Duodenal mucosa (tissue), 2 donors: ENCODE measurements around the gene HGS.
"Not testable (repeated sequence)": the region's sequence is repeated elsewhere in the genome, so short reads cannot be mapped to it uniquely, and the experiment has no call there.

ENCODE experiments used
- H3K27ac ChIP-seq: one replicate; pipeline ENCODE4 v1.7.0; 2013; ENCODE audit warnings: low read depth, low read length
- H3K27me3 ChIP-seq, 2 donors: one replicate each; pipeline ENCODE4 v1.7.0; 2013; ENCODE audit warnings: low read length in 2 of 2, control low read depth in 1 of 2; ENCODE audit not compliant: insufficient read depth in 2 of 2, control insufficient read depth in 1 of 2
- H3K36me3 ChIP-seq, 2 donors: one replicate each; pipeline ENCODE4 v1.7.0; 2013; ENCODE audit warnings: low read length in 2 of 2, control low read depth in 1 of 2; ENCODE audit not compliant: insufficient read depth in 2 of 2, control insufficient read depth in 1 of 2
- H3K4me1 ChIP-seq, 2 donors: one replicate each; pipeline ENCODE4 v1.7.0; 2013; ENCODE audit warnings: low read length in 2 of 2, control low read depth in 1 of 2; ENCODE audit not compliant: insufficient read depth in 2 of 2, control insufficient read depth in 1 of 2
- H3K4me3 ChIP-seq, 2 donors: one replicate each; pipeline ENCODE4 v1.7.0; 2013; ENCODE audit warnings: low read length in 2 of 2, low read depth in 1 of 2
- H3K9ac ChIP-seq, 2 donors: one replicate each; pipeline ENCODE4 v1.7.0; 2013; ENCODE audit warnings: low read length in 2 of 2, low read depth in 1 of 2
- H3K9me3 ChIP-seq, 2 donors: one replicate each; pipeline ENCODE4 v1.7.0; 2013; ENCODE audit warnings: low read length in 2 of 2, control low read depth in 1 of 2; ENCODE audit not compliant: control insufficient read depth in 1 of 2

Gene HGS

DNA sequence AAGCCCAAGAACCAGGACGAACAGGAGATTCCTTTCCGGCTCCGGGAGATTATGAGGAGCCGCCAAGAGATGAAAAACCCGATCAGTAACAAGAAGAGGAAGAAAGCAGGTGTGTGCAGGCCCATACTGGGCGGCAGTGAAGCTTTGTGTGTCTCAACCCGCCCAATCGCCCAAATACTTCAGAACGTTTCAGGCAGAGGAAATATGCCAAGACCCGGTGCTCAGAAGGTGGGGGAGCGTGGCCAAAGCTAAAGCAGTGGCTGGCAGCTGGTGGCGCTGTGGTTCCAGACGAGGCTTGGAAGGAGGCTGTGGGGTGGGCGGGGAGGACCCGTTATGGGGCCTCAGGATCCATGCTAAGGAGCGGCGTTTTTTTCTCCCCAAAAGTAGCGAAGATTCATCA, 16.1 kb upstream of the HGS start:
- Histone ChIP-seq H3K27me3 (no peaks in the 10 kb centered on the region), H3K36me3 (peaks cover 12 to 48% of the 10 kb centered on the region in 2 donors), H3K4me1 (peaks cover 14 to 16% of the 10 kb centered on the region in 2 donors), H3K27ac (no peak overlapping the region), H3K9me3 (no peaks in the 10 kb centered on the region), H3K9ac (peak overlapping the region in 1 of 2 donors; percentile 7), H3K4me3 (no peak overlapping the region)

DNA sequence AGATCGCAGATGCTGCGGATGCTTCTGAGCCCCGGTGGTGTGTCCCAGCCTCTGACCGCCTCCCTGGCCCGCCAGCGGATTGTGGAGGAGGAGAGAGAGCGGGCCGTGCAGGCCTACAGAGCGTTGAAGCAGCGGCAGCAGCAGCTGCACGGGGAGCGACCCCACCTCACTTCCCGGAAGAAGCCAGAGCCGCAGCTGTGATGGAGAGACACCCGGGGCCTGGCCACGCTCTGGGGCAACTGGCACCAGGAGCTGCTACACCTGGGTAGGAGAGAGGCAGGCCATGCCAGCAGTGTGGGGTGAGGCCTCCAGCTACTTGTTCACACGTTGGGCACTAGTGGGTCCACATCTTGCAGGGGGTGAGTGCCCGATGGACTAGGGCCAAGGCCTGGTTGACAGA, 11.3 kb upstream of the HGS start:
- Histone ChIP-seq H3K9me3 (no peaks in the 10 kb centered on the region), H3K27me3 (no peaks in the 10 kb centered on the region), H3K4me3 (no peak overlapping the region), H3K4me1 (peaks cover 3 to 5% of the 10 kb centered on the region in 2 donors), H3K36me3 (peaks cover 12 to 55% of the 10 kb centered on the region in 2 donors), H3K27ac (no peak overlapping the region), H3K9ac (no peak overlapping the region)

DNA sequence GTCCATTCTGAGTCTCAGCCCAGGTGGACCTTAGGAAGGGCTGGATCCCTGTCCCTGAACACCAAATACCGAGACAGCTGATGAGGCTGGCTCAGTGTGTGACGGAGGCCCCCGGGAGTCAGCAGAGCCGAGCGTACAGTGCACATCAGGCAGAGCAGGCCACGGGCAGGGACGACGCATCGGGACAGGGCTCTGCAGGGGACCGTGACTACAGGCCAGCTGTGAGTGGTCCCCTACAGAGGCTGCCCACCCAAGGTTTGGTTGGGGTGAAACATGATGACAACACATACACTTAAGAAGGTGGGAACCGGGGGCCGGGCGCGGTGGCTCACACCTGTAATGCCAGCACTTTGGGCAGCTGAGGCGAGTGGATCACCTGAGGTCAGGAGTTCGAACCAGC, 10.9 kb upstream of the HGS start:
- Histone ChIP-seq H3K4me1 (peaks cover 0 to under 1% of the 10 kb centered on the region in 2 donors), H3K27ac (no peak overlapping the region), H3K9ac (no peak overlapping the region), H3K27me3 (no peaks in the 10 kb centered on the region), H3K4me3 (no peak overlapping the region), H3K36me3 (peaks cover 12 to 55% of the 10 kb centered on the region in 2 donors), H3K9me3 (no peaks in the 10 kb centered on the region)

DNA sequence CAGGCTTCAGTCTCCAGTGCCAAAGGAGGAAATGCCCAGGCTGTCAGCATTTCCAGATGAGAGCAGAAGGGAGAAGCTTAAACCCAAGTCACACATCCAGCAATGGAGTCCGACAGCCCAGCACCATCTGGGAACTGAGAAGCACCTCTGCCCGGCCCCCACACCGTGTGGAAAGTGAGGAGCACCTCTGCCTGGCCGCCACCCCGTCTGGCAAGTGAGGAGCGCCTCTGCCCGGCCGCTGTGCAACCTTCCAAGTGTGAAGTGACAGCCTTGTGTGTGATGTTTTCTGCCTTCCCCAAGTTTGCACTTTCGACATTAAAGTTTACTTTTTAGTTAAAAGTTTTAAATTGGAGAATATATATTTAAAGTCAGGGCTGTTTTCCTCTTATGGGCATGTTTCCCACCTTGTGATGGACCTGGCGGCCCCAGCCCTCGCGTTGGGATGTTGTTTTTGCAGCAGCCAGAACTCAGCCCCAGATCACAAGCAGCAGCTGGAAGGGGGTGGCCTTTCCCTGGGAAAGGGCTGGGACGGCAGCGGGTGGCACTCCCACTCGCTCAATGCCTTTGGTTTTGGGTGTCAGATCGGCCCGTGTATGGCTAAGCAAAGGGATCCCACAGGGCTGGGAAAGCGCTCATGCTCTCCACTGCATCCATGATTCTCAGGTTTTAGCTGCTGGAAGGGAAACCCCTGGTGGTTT, 10.1 kb upstream of the HGS start:
- H3K9me3 ChIP-seq: no peaks in the 10 kb centered on the region
- no peaks in the 10 kb centered on the region for H3K4me1 ChIP-seq
- H3K27ac ChIP-seq: no peak overlapping the region
- no peaks in the 10 kb centered on the region for H3K27me3 ChIP-seq
- H3K9ac ChIP-seq: no peak overlapping the region
- peaks cover 12 to 51% of the 10 kb centered on the region in 2 donors for H3K36me3 ChIP-seq
- H3K4me3 ChIP-seq: no peak overlapping the region

DNA sequence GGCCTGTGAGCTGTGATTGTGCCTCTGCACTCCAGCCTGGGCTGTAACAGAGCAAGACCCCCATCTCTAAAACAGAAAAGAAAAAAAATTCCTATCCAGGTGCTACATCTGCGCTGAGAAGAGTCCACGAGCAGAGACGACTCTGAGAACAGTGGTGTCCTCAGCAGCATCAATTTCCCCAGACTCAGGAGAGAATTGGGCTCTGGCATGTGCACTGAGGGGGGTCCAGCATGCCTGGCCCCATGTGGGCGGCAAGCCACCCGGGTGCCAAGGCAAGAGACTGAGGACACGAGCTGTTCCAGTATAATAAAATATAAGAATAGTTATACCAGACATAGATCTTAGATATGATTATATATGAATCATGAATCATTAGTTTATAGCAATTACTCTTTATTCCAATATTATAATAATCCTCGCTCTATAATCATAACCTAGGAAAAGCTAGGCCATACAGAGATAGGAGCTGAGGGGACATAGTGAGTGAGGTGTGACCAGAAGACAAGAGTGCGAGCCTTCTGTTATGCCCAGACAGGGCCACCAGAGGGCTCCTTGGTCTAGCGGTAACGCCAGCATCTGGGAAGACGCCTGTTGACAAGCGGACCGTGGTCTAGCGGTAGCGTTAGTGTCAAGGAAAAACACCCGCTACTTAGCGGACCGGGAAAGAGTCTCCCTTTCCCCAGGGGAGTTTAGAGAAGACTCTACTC, 8.1 kb upstream of the HGS start:
- not testable (repeated sequence) for H3K4me3 ChIP-seq, H3K9me3 ChIP-seq, H3K27me3 ChIP-seq, H3K27ac ChIP-seq, H3K4me1 ChIP-seq, H3K9ac ChIP-seq
- peaks cover 15 to 36% of the 10 kb centered on the region in 2 donors for H3K36me3 ChIP-seq

DNA sequence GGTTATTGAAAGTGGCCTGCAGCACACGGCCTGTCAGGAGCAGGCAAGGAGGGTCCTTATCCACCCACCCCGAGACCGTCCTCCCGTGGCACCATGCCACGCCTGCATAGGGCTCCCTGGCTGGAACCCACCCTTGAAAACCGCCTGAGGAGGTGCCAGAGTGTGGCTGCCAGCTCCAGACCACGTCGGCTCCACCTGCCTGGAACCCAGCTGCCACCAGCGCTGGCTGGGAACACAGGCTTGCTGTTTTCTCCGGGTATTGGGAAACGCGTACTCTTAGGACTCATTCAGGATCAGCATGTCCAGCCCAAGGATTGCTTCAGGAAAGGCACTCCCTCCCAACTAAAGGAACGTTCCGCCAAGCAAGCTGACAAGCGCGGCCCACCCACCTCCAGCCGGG, 6.9 kb upstream of the HGS start:
- no peak overlapping the region for H3K9ac ChIP-seq

DNA sequence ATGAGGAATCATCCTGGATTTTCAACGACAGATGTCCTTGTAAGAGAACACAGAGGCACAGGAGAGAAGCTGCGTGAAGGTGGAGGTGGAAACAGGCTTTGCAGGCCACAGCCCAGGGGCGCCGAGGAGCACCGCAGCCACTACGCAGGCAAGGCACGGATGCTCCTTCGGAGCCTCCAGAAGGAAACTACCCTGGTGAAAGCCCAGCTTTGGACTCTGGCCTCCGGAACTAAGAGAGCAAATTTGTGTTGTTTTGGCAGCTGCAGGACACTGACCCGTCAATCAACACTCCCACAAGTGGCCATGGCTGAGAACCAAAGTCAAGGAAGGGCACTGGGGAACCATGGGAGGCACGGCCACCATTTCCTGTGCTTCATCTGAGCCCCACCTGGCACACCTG, 3.7 kb upstream of the HGS start:
- Histone ChIP-seq H3K9ac (no peak overlapping the region), H3K4me1 (peaks cover 8 to 18% of the 10 kb centered on the region in 2 donors), H3K27ac (no peak overlapping the region)

More for the DNA sequence above, 6.9 kb upstream of the HGS start:
- no peak overlapping the region for H3K27ac ChIP-seq
- no peak overlapping the region for H3K4me3 ChIP-seq
- H3K4me1 ChIP-seq: no peaks in the 10 kb centered on the region
- no peaks in the 10 kb centered on the region for H3K9me3 ChIP-seq
- no peaks in the 10 kb centered on the region for H3K27me3 ChIP-seq
- H3K36me3 ChIP-seq: peaks cover 6 to 30% of the 10 kb centered on the region in 2 donors

DNA sequence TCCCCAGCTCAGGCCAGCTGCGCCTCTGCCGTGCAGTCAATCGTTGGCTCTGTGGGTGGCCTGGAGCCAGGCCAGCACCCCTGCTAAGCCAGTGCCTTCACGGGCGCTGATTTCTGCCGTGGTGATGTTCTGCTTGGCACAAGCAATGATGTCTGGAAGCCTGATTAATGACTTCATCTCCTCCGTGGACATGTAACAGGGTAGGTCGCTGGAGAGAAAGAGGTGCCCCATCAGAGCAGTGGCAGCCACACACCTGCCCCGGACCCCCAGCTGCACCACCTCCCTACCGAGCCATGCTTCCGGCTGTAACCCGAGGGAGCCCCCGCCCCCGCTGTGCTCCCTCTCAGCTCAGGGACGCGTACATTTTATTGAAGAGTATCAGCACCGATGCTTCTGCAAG, 2.1 kb upstream of the HGS start:
- Histone ChIP-seq H3K9me3 (no peaks in the 10 kb centered on the region), H3K27me3 (no peaks in the 10 kb centered on the region), H3K9ac (no peak overlapping the region), H3K27ac (no peak overlapping the region), H3K36me3 (peaks cover 14 to 16% of the 10 kb centered on the region in 2 donors), H3K4me1 (peaks cover 14 to 23% of the 10 kb centered on the region in 2 donors), H3K4me3 (no peak overlapping the region)

More for the DNA sequence above, 3.7 kb upstream of the HGS start:
- H3K9me3 ChIP-seq: no peaks in the 10 kb centered on the region
- no peak overlapping the region for H3K4me3 ChIP-seq
- no peaks in the 10 kb centered on the region for H3K27me3 ChIP-seq
- H3K36me3 ChIP-seq: peaks cover 3 to 4% of the 10 kb centered on the region in 2 donors

DNA sequence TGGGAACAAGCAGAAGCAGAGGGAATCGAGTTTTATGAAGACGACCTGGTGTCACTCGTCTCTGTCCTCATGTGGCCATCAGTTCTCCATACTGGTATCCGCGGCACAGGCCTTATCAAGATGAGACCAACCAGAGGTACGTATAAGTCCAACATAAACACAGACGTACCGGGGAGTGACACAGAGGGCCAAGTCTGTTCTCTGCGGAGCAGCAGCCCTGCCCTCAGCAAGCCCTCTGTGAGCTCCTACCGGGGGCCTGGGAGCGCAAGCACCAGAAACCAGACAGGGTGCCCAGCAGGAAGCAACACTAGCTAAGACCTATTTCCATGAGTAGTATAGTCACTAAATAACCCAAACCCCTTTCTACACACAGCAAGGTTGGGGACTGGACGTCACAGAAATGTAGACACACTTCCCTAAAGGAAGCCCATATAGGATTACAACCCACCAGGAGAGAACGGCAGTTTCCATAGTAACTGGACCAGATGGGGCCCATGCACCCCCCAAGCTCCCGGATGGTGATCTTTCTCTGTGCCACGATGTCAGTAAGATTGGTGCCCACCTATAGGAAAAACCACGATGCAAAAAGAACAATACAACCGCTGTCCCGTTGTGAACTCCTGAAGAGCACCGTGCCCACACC, 1.1 kb upstream of the HGS start:
- no peak overlapping the region for H3K27ac ChIP-seq
- no peaks in the 10 kb centered on the region for H3K27me3 ChIP-seq
- H3K4me3 ChIP-seq: peak overlapping the region; percentile 89 to 92
- no peaks in the 10 kb centered on the region for H3K9me3 ChIP-seq
- peak overlapping the region; percentile 83 to 85 for H3K9ac ChIP-seq
- peaks cover 23 to 26% of the 10 kb centered on the region in 2 donors for H3K36me3 ChIP-seq
- H3K4me1 ChIP-seq: peaks cover 14 to 23% of the 10 kb centered on the region in 2 donors

DNA sequence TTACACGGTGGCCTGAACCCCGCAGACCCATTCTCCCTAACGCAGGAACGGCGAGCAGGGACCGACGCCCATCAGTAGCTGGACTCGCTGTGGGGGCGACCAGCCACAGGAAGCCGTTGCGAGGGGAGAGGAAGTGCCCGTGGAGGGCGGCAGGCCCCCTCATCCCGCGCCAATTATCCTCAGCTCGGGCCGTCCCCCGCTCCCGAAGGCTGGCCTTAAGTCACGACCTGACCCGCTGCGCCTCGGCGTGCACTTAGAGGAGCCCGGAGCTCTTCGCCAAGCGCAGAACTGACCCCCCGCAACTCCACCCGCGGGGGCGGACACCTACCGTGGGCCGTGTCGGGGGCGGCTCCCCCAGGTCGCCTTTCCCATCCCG, 615 bp upstream of the HGS start:
- peak overlapping the region; percentile 89 to 92 for H3K4me3 ChIP-seq
- H3K27ac ChIP-seq: peak overlapping the region; percentile 32
- H3K9ac ChIP-seq: peak overlapping the region; percentile 83 to 85
- peaks cover 14 to 23% of the 10 kb centered on the region in 2 donors for H3K4me1 ChIP-seq
- no peaks in the 10 kb centered on the region for H3K27me3 ChIP-seq
- peaks cover 23 to 31% of the 10 kb centered on the region in 2 donors for H3K36me3 ChIP-seq
- no peaks in the 10 kb centered on the region for H3K9me3 ChIP-seq
